HG02623 (cell line): ENCODE measurements around the gene PPM1L.
A peak's percentile ranks its signal among the peaks of the same experiment; 100 is the strongest.
"Not testable (repeated sequence)": the region's sequence is repeated elsewhere in the genome, so short reads cannot be mapped to it uniquely, and the experiment has no call there.

Source experiments
- ATAC-seq: cut with Tn5 transposase; IDR thresholded peaks from one replicate; pipeline ENCODE4 v1.9.1; 2021; ENCODE audit warnings: moderate library complexity; ENCODE audit not compliant: unreplicated experiment

Gene PPM1L

DNA sequence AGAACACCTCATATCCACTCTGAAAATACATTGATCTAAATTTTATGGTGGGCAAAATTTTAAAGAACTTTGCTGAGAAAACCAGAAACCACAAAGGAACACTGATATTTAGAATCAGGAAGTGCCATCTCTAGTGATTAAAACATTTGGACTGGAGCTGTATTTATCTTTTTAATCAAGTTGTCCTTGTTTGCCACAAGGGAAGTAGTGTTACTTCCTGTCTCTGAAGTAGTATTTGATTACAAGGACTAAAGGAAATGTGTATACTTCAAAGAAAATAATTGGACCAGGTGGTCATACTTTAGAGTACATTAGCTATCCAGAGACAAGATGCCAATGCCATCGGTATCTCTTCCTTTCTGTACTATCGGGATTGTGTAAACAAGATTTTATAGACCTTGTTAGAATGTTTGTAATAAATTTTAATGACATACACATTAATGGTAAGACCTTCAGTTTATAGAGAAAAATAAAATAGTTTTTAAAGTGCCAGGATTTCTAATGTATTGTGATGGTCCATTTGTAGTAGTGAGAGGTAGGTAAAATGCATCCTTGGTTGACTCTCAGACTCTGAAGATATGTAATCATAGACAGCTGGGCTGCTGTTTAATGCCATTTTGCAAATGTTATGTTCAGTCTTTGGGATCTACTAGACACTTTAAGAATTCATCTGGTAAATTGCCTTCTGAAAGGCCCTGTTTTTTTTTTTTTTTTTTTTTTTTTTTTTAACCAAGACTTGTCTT is 217.2 kb downstream of the PPM1L start:
- ATAC-seq, result no peak

DNA sequence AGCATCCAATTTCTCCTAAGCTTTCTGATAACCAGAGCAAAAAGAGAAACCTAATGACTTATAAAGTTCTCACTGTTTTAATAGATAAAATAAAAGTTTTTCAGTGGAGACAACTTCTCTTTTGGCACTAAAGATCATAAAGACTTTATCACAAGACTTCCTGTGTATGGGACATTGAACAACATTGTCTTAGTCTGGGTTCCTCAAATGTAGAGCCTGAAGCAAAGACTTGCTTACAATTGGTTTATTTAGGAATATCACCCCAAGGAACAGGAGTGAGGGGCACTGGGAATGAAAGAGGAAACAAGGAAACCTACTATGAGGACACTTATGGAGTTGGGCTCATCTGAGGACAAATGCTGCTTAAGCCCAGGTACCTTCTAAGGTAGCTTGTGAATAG is 221.7 kb downstream of the PPM1L start:
- no peak for ATAC-seq

DNA sequence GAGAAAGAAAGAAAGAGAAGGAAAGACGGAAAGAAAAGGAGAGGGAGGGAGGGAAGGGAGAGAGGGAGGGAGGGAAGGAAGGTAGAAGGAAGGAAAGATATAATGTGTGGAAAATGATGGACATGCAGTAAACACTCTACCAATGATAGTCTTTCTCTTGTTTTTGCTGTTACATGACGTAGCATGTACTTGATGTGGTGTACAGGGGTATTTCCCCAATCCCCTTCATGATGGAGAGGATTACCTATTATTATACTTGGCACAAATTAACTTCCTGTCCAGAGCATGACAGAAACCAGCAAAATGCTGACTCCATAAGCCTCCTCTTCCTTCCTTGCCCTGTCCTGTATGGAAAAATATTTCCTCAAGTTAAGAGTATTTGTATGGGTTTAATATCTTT is 224.7 kb downstream of the PPM1L start:
- peak; percentile 42 for ATAC-seq

DNA sequence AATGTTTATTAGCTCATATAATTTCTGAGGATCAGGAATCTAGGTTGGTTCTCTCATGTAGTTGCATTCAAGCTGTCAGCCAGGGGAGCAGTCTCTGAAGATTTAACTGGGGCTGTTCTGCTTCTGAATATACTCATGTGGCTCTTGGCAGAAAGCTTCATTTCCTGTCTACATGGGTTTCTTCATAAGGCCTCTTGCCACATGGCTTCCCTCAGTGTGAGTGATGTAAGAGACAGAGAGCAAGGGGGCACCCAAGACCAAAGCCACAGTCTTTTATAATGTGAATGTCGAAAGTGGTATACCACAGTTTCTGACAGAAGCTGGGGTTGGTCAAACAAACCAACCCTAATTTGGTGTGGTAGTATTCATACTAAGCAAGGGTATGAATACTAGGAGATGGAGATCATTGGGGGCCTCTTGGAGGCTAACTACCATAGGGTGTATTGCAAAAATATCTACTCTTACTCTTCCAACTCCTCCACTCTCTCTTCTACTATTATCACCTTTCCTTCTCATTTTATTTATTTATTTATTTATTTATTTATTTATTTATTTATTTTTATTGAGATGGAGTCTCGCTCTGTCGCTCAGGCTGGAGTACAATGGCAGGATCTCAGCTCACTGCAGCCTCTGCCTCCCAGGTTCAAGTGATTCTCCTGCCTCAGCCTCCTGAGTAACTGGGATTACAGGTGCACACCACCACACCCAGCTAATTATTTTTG is 225.3 kb downstream of the PPM1L start:
- ATAC-seq, result peak; percentile 81

DNA sequence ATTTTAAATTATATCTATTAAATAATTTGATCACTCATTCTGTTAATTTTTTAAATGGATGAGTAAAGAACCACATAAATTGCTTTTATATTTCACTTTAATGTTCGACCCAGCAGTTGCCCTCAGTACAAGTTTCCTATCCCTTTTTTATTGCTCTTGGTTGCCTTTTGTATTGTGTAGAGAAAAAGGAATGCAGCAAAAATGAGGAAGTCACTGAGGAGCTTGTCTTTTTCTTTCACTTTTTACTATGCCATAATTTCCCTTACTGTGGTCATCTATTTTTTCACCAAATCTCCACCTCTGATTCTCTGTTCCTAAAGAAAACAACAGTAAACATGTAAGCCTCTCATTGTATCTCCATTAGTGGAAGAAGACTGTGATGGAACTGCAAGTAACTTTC is 226.5 kb downstream of the PPM1L start:
- ATAC-seq, result no peak

DNA sequence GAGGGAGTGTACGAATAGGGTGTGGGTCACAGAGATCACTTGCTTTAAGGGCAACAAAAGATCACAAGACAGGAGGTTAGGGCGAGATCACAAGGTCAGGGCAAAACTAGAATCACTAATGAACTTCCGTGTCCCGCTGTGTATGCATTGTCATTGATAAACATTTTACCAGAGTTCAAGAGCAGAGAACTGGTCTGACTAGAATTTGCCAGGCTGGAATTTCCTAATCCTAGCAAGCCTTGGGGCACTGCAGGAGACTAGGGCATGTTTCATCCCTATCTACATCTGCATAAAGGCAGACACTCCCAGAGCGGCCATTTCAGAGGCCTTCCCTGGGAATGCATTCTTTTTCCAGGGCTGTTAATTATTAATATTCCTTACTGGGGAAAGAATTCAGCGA is 227.9 kb downstream of the PPM1L start:
- ATAC-seq, result not testable (repeated sequence)

DNA sequence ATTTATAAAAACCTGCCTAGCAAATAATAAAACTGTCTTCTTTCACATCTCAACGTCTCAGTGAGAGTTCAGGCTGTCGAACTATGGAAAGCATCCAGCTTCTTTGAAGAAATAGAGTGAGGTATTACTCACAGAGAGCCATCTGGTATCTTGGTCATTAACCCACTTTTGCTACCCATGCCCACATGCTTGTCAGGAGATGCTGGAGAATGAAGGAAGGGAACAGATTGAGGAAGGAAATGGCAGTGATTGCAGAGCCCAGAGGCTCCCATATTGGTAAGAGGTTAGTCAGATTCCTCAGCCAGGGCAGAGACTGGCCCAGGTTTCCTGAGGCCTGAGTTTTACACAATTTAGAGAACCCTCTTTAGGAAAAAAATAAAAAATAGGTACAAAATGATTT is 230.0 kb downstream of the PPM1L start:
- no peak for ATAC-seq

DNA sequence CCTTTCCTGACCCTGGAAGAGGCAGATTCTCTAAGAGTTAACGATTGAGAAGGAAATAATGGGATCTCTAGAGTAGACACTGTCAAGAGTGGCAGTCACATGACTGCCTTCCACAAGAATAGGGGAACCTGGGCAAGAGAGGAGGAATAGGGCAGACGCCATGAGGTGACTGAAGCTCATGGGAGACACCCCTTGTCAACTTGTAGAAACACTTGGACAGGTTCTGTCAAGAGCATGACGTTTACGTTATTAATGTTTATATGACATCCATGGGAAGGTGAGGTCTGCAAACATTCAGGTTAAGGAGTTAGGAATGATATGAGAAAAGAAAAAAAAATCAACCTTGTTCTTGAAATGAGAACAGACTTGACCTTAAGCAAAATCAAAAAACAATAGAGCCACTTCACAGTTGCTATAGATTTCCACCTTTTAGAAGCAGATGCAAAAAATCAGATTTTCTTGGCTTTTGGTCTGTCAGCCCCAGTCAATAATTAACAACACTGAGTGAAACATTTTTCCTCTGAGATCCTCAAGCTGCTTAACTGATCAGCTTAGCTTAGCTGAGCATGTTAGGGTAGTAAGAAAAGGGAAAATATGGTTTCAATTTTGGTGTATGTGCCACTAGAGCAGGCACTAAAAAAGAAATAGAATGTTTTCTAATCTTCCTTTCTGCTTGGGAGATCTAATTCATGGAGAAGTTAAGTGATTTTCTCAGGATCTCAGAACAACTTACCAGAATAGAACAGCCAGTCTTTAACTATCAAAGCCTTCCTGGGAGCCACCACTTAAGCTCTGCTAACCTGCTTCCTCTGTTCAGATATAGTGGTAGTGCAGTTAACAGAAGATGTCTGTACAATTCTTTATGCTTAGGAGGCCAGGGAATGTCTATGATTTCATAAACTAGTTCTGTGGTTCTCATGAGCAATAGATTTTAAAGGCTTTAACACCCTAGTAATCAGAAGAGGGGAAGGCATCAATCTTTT is 232.2 kb downstream of the PPM1L start:
- no peak for ATAC-seq

DNA sequence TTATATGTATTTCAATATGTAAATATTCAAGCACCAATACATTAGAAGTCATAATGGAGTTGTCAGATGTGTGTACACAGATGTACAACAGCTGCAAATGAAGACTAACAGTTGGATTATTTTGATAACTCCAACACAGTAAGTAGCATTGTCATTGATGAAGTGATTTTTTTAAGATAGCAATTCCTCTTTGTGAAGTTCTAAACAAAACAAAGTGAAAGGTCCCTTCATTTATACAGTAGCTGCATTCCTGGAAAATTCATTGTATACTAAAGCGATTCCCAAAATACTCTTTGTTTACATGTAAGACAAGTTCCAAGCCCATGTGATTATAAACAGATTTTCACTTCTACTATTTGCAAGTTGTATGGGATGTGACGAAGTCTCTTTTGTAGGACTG is 234.4 kb downstream of the PPM1L start:
- no peak for ATAC-seq

DNA sequence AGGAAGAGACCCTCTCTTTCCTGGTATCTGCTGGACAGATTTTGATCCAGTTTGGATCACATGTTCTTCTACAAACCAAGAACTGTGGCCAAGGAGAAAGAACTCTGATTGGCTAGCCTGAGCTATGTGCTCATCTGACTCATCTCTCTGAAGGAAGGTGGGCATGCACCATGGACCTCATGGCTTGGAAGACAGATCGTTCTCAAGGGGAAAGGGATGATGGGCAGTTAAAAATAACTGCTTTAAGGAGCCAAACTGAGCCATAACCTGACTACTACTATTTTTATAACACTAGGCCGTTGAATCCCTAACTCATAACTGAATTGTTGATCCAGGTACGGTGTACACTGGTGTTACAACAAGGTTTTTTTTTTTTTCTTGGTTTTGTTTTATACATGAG is 236.7 kb downstream of the PPM1L start:
- ATAC-seq, result no peak

DNA sequence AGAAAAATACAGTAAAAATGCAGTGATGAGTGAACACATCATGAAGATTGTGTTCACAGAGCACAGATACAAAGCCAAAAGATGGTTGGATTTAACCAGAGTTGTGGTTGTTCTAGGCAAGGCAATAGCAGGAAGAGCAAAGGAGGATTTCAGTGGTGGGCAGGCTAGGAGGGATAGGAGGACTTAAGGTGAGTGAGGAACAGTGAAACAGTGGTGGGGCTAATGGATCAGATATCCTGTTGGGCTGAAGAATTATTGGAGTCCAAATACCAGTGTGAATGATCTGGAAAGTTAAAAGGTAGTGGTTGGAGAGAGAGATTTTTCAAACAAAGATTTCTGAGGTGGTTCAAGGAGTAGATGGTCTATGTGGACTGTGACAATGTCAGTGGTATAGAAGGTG is 240.8 kb downstream of the PPM1L start:
- ATAC-seq, result no peak

DNA sequence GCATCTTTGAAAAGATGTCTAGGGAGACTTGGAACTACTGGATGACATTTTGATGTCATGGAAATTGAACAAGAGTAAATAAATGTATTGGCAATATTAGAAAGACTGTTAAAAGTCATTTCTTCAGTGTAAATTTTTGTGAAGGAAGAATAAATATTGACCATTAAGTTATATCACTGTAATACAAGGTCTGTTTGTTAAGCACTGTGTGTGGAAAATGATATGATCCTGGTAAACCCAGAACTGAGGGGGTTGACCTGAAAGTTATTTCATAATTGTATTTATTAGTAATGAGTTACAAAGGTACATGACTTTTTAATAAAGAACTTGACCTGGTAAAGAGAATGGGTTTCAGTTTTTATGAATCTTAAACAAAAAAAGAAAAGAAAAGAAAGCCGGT is 242.6 kb downstream of the PPM1L start:
- no peak for ATAC-seq

DNA sequence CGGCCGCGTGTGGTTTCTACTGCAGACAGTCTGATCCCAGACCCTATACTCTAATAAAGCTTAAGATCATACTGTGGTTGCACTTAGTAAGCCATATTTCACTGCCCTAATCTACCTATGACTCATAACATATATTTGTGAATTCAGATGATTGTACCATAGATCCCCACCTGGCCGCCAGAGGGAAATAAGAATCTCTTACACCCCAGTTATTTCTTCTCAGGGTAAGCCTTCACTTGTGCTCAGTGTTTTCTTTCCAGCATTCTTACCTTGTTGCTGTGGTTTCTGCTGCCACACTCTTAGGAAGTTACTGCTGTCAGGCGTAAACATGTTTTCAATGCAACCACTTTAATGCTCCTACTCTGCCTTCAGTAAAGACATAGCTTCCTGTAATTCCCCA is 243.2 kb downstream of the PPM1L start:
- ATAC-seq, result no peak

DNA sequence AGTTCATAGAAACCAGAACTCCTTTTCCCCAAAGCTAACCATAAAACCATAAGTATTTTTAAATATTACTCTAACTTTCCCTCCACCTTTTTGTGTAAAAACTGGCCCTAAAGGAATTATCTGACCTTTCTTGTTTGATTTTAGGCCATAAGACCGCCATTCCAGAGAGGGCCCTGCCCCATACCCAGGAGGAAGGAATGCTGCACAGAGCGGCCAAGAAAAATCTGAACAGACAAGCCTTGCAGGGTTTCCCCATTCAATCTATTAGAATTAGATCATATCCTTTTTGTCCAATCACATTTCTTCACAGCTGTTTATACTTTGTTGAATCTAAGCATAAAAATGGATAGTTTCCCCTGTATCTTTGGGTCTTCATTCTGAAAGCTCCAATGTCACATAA is 252.1 kb downstream of the PPM1L start:
- ATAC-seq, result no peak

DNA sequence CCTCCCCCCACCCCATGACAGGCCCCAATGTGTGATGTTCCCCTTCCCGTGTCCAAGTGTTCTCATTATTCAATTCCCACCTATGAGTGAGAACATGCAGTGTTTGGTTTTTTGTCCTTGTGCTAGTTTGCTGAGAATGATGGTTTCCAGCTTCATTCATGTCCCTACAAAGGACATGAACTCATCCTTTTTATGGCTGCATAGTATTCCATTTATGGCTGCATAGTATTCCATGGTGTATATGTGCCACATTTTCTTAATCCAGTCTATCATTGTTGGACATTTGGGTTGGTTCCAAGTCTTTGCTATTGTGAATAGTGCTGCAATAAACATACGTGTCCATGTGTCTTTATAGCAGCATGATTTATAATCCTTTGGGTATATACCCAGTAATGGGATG is 254.1 kb downstream of the PPM1L start:
- not testable (repeated sequence) for ATAC-seq

DNA sequence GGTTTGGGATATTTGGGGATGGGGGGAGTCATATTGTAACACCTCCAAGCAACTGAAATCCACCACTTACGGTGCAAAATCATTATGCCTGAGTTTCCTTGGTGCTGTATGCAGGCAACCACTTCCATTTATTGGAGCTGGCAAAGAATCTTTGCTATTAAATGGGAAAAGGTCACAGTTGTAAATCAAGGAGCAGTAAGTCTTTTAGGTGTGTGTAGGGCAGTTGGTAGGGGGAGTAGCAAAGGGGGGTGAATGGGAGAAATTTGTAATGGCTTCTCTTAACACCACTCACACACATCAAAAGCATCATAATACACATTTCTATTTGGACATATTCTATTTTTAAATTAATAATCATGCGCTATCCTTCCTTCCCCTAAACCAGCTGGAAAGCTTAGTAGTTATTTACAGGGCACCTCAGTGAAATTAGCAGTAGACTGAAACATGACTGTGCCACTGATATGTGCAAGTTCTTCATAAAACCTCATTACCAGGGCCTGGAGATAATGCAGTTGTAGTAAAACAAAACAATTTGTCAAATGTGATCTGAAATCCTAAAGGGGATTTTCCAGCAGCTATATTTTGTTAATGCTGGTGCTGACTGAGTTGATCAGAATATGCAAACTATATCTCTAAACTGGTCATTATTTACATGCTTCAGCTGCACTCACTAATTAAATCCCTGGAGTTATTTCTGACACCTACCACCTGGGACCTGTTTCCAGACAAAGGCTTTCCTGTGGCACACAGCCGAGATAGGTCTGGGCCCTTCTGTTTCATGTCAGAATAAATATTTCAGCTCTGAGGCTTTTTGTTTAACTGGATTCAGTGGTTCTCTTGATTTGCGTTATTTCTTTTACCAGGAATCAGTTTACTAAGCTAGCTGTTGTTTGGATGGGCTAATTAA is 259.1 kb downstream of the PPM1L start:
- no peak for ATAC-seq

DNA sequence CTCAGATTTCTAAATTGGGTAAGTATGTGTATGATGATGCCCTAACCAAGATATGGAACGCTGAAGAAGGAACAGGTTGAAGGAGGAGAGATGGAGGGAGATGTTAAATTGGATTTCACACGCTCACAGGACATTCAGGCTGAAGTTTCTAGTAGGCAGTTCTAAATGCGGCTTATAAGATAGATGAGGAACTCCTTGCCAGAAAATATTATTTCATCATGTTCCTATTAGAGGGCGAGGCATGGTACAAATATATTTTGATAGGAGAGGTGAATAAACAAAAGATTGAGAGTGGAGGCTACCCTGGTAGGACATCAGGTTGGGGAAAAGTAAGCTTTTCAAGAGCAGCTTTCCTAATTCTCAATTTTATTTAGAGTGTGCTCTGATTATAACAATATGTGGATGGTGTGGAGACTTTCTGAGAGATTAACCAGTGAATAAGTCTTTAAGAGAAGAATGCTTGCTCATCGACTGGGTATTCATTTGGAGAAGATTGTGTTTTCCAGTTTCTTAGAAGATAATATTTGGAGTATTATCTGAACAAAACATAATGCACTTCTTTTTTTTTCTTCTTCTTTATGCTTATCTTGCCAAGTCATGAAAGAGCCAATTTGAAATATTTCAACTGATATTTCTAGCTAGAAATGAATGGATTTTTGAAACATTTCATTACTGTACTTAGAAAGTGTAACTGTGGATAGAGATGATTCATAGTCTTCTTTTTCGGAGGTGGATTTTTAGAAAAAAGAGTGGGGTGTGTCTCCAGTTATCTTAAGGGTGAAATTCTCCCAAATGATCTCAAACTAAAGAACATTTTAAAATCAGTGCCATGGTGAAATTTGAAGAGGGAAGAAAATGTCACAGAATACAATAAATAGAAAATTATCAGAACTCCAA is 260.6 kb downstream of the PPM1L start:
- ATAC-seq, result no peak

DNA sequence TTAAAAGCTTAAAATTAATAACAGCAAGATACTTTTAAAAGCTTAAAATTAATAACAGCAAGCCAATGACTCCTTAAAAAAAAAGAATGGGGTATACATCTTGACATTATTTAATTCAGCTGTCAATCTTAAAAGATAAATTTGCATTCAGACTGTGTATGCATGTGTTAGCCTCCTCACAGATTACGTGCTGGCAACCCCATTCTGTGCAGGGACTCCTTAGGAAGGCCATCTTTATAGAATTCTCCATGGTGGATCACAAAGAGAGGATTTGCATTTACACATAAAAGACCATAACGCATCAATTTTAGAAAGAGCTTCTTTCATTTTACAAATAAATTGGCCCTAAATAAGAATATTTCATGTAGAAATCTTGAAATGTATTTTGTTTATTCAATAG is 261.9 kb downstream of the PPM1L start:
- no peak for ATAC-seq

DNA sequence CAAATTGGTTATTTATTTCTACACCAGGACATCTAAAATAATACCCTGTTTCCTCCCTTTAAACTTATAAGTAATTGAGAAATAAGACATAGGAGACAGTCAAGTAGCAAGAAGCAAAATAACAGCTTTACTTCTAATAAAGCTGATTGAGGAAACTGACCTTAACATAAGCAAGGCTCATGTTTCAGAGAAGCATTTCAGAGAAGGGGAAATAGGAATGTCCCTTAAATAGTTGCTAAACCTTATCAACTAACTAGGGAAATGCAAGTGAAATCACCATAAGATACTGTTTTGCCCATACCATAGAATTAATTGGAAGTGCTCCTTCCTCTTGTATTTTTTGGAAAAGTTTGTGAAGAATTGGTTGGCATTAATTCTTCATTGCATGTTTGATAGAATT is 264.2 kb downstream of the PPM1L start:
- no peak for ATAC-seq
